Measurements from ENCODE around the gene SUCLA2.

Gene SUCLA2

GRCh38 chr13:47897411-47898050, 103.5 kb downstream of the SUCLA2 start:
- DNase-seq = no peak

GRCh38 chr13:47896546-47896945, 104.5 kb downstream of the SUCLA2 start:
- DNase-seq = no peak

DNA sequence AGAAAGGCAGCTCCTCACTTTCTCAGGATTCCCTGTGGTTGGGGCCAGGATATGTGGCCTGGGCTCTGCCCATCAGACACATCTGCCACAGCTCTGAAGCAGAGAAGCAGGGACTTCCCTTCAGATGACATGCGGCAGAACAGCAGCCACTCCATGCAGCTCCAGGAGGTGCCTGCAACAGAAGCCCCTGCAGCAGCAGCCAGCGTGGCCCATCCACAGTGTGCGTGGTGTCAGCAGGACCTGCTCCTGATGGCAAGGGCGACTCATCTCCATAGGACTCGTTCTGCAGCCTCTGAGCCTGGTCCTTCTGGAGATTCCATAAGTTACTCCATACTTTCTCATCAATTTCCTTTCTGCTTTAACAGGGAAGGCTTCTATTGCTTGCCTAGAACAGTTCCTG, 105.0 kb downstream of the SUCLA2 start:
- DNase-seq = no peak

- no peak for DNase-seq
Observed at GRCh38 chr13:47893527-47893926, 107.5 kb downstream of the SUCLA2 start.

Measured in stimulated activated naive CD4-positive, alpha-beta T cell treated with Interleukin-2 at 50 U/mL for 16 hours (primary cell).